PC-3 (cell line): Measurements from ENCODE around the gene FAM221B.

Experiments used
- CTCF ChIP-seq: fragments of 300-600 bp; sonication (generic); conservative IDR thresholded peaks from 2 replicates; pipeline ENCODE4 v1.5.1; 2017; ENCODE audit warnings: antibody characterized with exemption, low read depth, mild to moderate bottlenecking, low read length
- EZH2phosphoT487 ChIP-seq: fragments of 300-600 bp; sonication (generic); IDR thresholded peaks from 2 replicates; pipeline ENCODE4 v1.6.1; 2018; ENCODE audit warnings: mild to moderate bottlenecking, antibody characterized with exemption, low read length, borderline replicate concordance

- TF ChIP-seq CTCF (no peak), EZH2phosphoT487 (no peak)
Observed at GRCh38 chr9:35832814-35833213, 4.3 kb upstream of the FAM221B start.
